WTC11 (cell line): ENCODE data around the gene RETN. TPM values are rescaled to one million over a fixed set of nuclear protein-coding genes. Genes with fewer than 3 reads are reported as not detected.

Experiments used
- ATAC-seq: fragments of 200-7000 bp; cut with Tn5 transposase; 2 replicates; pipeline ENCODE4 v1.10.0; 2021; ENCODE audit warnings: mild to moderate bottlenecking, moderate library complexity
- CTCF ChIA-PET: fragments of 300-600 bp; sonication (Branson Sonifier 250); formaldehyde crosslinking; loops from one replicate; lab custom pipeline; 2021; ENCODE audit warnings: antibody characterized with exemption; lab: Charles Lee
- POLR2A ChIA-PET: fragments of 350-600 bp; sonication (Branson Sonifier 250); formaldehyde crosslinking; loops from one replicate; lab custom pipeline; 2021; ENCODE audit warnings: antibody characterized with exemption; lab: Charles Lee
- DNase-seq: peaks from one replicate; pipeline ENCODE4 v3.0.0; 2021; ENCODE audit warnings: low spot score
- H3K27ac Mint-ChIP-seq: 2 replicates; pipeline ENCODE4 v1.8.0; 2021; ENCODE audit warnings: mixed read lengths
- H3K27me3 Mint-ChIP-seq: 2 replicates; pipeline ENCODE4 v1.8.0; 2021; ENCODE audit warnings: low read depth, mild to moderate bottlenecking, moderate library complexity, mixed read lengths
- H3K36me3 Mint-ChIP-seq: 2 replicates; pipeline ENCODE4 v1.8.0; 2021; ENCODE audit warnings: mixed read lengths
- H3K4me1 Mint-ChIP-seq: 2 replicates; pipeline ENCODE4 v1.8.0; 2022; ENCODE audit warnings: mixed read lengths
- H3K4me3 Mint-ChIP-seq: 2 replicates; pipeline ENCODE4 v1.8.0; 2021; ENCODE audit warnings: mild to moderate bottlenecking, moderate library complexity, mixed read lengths
- H3K9me3 Mint-ChIP-seq: 2 replicates; pipeline ENCODE4 v1.8.0; 2021; ENCODE audit warnings: mixed read lengths
- ARID4B ChIP-seq: sonication (generic); formaldehyde crosslinking; IDR thresholded peaks from 2 replicates; pipeline ENCODE4 v1.8.0; 2023; ENCODE audit warnings: missing genetic modification reagents, mild to moderate bottlenecking, borderline replicate concordance
- E2F1 ChIP-seq: sonication (generic); formaldehyde crosslinking; IDR thresholded peaks from 2 replicates; pipeline ENCODE4 v1.8.0; 2022; ENCODE audit warnings: mild to moderate bottlenecking, missing genetic modification reagents
- ERG ChIP-seq: fragments of 250-450 bp; sonication (Bioruptor Pico); IDR thresholded peaks from 2 replicates; pipeline ENCODE4 v1.8.0; 2021; ENCODE audit warnings: mild to moderate bottlenecking
- ETV6 ChIP-seq: sonication (generic); formaldehyde crosslinking; IDR thresholded peaks from 2 replicates; pipeline ENCODE4 v1.8.1; 2022; ENCODE audit warnings: mild to moderate bottlenecking, missing genetic modification reagents
- FOXK1 ChIP-seq: sonication (generic); formaldehyde crosslinking; IDR thresholded peaks from 2 replicates; pipeline ENCODE4 v1.8.0; 2022; ENCODE audit warnings: mild to moderate bottlenecking, moderate library complexity, missing genetic modification reagents
- JAZF1 ChIP-seq: fragments of 250-450 bp; sonication (Bioruptor Pico); IDR thresholded peaks from 2 replicates; pipeline ENCODE4 v1.9.0; 2021; ENCODE audit warnings: moderate library complexity, mild to moderate bottlenecking, inconsistent platforms
- JUN ChIP-seq: sonication (generic); formaldehyde crosslinking; IDR thresholded peaks from 2 replicates; pipeline ENCODE4 v1.8.0; 2023; ENCODE audit warnings: mild to moderate bottlenecking, missing genetic modification reagents
- NFYB ChIP-seq: sonication (generic); formaldehyde crosslinking; conservative IDR thresholded peaks from 2 replicates; pipeline ENCODE4 v1.8.0; 2022; ENCODE audit warnings: low read depth, missing genetic modification reagents
- NR3C1 ChIP-seq: sonication (generic); formaldehyde crosslinking; conservative IDR thresholded peaks from 2 replicates; pipeline ENCODE4 v1.8.1; 2023; ENCODE audit warnings: low read depth, mild to moderate bottlenecking, missing genetic modification reagents
- RELA ChIP-seq: sonication (generic); formaldehyde crosslinking; IDR thresholded peaks from 2 replicates; pipeline ENCODE4 v1.8.1; 2022; ENCODE audit warnings: missing genetic modification reagents, mild to moderate bottlenecking, borderline replicate concordance
- RORB ChIP-seq: fragments of 250-450 bp; sonication (Bioruptor Pico); IDR thresholded peaks from 2 replicates; pipeline ENCODE4 v1.9.0; 2021; ENCODE audit warnings: mild to moderate bottlenecking
- SMAD3 ChIP-seq: sonication (generic); formaldehyde crosslinking; IDR thresholded peaks from 2 replicates; pipeline ENCODE4 v1.8.0; 2022; ENCODE audit warnings: missing genetic modification reagents, mild to moderate bottlenecking, borderline replicate concordance
- ZNF121 ChIP-seq: sonication (generic); formaldehyde crosslinking; IDR thresholded peaks from 2 replicates; pipeline ENCODE4 v1.8.0; 2023; ENCODE audit warnings: missing genetic modification reagents
- ZNF416 ChIP-seq: fragments of 250-450 bp; sonication (Bioruptor Pico); IDR thresholded peaks from 2 replicates; pipeline ENCODE4 v1.9.0; 2021; ENCODE audit warnings: mild to moderate bottlenecking, inconsistent platforms
- ZNF512 ChIP-seq: sonication (generic); formaldehyde crosslinking; IDR thresholded peaks from 2 replicates; pipeline ENCODE4 v1.8.1; 2022; ENCODE audit warnings: missing genetic modification reagents, borderline replicate concordance
- total RNA-seq: library from RNA; stranded (reverse); gene quantifications from 3 replicates; pipeline ENCODE4 v1.2.3, GENCODE V29; 2021
- TF ChIP-seq, protein P1 (sequence below): sonication (generic); formaldehyde crosslinking; IDR thresholded peaks from 2 replicates; pipeline ENCODE4 v1.8.0; 2023; ENCODE audit warnings: mild to moderate bottlenecking, missing genetic modification reagents
- TF ChIP-seq, protein P2 (sequence below): sonication (generic); formaldehyde crosslinking; IDR thresholded peaks from 2 replicates; pipeline ENCODE4 v1.8.1; 2022; ENCODE audit warnings: low read depth, mild to moderate bottlenecking, moderate library complexity, missing genetic modification reagents, borderline replicate concordance
- TF ChIP-seq, protein P3 (sequence below): sonication (generic); formaldehyde crosslinking; conservative IDR thresholded peaks from 2 replicates; pipeline ENCODE4 v1.8.1; 2023; ENCODE audit warnings: mild to moderate bottlenecking, low read depth, missing genetic modification reagents, moderate library complexity
- TF ChIP-seq, protein P4 (sequence below): fragments of 250-450 bp; sonication (Bioruptor Pico); IDR thresholded peaks from 2 replicates; pipeline ENCODE4 v2.1.2; 2022; ENCODE audit warnings: mild to moderate bottlenecking, moderate library complexity

Gene RETN
- total RNA-seq, 1 experiment from 2014 or later, result not detected

- TF ChIP-seq NFYB (CRISPR knock-in tag) (no peak), RORB (CRISPR knock-in tag) (no peak), ZNF416 (CRISPR knock-in tag) (no peak), E2F1 (CRISPR knock-in tag) (no peak), RELA (CRISPR knock-in tag) (no peak), ZNF121 (CRISPR knock-in tag) (no peak), FOXK1 (CRISPR knock-in tag) (no peak)
- TF ChIP-seq, protein P1, sequence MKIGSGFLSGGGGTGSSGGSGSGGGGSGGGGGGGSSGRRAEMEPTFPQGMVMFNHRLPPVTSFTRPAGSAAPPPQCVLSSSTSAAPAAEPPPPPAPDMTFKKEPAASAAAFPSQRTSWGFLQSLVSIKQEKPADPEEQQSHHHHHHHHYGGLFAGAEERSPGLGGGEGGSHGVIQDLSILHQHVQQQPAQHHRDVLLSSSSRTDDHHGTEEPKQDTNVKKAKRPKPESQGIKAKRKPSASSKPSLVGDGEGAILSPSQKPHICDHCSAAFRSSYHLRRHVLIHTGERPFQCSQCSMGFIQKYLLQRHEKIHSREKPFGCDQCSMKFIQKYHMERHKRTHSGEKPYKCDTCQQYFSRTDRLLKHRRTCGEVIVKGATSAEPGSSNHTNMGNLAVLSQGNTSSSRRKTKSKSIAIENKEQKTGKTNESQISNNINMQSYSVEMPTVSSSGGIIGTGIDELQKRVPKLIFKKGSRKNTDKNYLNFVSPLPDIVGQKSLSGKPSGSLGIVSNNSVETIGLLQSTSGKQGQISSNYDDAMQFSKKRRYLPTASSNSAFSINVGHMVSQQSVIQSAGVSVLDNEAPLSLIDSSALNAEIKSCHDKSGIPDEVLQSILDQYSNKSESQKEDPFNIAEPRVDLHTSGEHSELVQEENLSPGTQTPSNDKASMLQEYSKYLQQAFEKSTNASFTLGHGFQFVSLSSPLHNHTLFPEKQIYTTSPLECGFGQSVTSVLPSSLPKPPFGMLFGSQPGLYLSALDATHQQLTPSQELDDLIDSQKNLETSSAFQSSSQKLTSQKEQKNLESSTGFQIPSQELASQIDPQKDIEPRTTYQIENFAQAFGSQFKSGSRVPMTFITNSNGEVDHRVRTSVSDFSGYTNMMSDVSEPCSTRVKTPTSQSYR (CRISPR knock-in tag), result no peak
Measured at GRCh38 chr19:7639863-7640348, 28.9 kb upstream of the RETN start (continued).

- DNase-seq (no peak), ATAC-seq (no peak)
- Mint-ChIP-seq H3K27me3 (peaks cover 11% of the 10 kb centered on the region), H3K9me3 (peaks cover 8% of the 10 kb centered on the region), H3K27ac (no peak overlapping the region), H3K36me3 (peaks cover 7% of the 10 kb centered on the region; the same call in 1 of the 2 replicates), H3K4me3 (no peak overlapping the region), H3K4me1 (no peaks in the 10 kb centered on the region)
- ChIA-PET CTCF (interaction anchor here (0.6 to 2.8 kb wide), 24 partner anchors 11 to 217 kb away, joined by 3 to 37 read pairs (median 4); partner anchors contain the start of genes CAMSAP3, PET100, TRAPPC5 and XAB2), POLR2A (no interaction called here)
- TF ChIP-seq RORB (CRISPR knock-in tag) (no peak), ARID4B (CRISPR knock-in tag) (no peak), ERG (CRISPR knock-in tag) (no peak), NR3C1 (no peak), SMAD3 (no peak), ZNF416 (CRISPR knock-in tag) (no peak), JUN (CRISPR knock-in tag) (no peak), ZNF512 (CRISPR knock-in tag) (no peak), ETV6 (no peak), JAZF1 (CRISPR knock-in tag) (no peak)
- TF ChIP-seq, protein P2, sequence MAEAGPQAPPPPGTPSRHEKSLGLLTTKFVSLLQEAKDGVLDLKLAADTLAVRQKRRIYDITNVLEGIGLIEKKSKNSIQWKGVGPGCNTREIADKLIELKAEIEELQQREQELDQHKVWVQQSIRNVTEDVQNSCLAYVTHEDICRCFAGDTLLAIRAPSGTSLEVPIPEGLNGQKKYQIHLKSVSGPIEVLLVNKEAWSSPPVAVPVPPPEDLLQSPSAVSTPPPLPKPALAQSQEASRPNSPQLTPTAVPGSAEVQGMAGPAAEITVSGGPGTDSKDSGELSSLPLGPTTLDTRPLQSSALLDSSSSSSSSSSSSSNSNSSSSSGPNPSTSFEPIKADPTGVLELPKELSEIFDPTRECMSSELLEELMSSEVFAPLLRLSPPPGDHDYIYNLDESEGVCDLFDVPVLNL (CRISPR knock-in tag), result no peak
- TF ChIP-seq, protein P3, sequence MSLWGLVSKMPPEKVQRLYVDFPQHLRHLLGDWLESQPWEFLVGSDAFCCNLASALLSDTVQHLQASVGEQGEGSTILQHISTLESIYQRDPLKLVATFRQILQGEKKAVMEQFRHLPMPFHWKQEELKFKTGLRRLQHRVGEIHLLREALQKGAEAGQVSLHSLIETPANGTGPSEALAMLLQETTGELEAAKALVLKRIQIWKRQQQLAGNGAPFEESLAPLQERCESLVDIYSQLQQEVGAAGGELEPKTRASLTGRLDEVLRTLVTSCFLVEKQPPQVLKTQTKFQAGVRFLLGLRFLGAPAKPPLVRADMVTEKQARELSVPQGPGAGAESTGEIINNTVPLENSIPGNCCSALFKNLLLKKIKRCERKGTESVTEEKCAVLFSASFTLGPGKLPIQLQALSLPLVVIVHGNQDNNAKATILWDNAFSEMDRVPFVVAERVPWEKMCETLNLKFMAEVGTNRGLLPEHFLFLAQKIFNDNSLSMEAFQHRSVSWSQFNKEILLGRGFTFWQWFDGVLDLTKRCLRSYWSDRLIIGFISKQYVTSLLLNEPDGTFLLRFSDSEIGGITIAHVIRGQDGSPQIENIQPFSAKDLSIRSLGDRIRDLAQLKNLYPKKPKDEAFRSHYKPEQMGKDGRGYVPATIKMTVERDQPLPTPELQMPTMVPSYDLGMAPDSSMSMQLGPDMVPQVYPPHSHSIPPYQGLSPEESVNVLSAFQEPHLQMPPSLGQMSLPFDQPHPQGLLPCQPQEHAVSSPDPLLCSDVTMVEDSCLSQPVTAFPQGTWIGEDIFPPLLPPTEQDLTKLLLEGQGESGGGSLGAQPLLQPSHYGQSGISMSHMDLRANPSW, result no peak
- TF ChIP-seq, protein P4, sequence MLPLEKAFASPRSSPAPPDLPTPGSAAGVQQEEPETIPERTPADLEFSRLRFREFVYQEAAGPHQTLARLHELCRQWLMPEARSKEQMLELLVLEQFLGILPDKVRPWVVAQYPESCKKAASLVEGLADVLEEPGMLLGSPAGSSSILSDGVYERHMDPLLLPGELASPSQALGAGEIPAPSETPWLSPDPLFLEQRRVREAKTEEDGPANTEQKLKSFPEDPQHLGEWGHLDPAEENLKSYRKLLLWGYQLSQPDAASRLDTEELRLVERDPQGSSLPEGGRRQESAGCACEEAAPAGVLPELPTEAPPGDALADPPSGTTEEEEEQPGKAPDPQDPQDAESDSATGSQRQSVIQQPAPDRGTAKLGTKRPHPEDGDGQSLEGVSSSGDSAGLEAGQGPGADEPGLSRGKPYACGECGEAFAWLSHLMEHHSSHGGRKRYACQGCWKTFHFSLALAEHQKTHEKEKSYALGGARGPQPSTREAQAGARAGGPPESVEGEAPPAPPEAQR (CRISPR knock-in tag), result no peak
Measured at GRCh38 chr19:7640803-7641202, 28.0 kb upstream of the RETN start.
